ENCODE measurements around the gene LZTR1. TPM values are rescaled to one million over a fixed set of nuclear protein-coding genes. Genes with fewer than 3 reads are reported as not detected.

Gene LZTR1
- total and polyA plus RNA-seq, 2 of the 4 experiments (the other 2 are of a cell fraction) = 22.8 to 41.3 TPM

DNA sequence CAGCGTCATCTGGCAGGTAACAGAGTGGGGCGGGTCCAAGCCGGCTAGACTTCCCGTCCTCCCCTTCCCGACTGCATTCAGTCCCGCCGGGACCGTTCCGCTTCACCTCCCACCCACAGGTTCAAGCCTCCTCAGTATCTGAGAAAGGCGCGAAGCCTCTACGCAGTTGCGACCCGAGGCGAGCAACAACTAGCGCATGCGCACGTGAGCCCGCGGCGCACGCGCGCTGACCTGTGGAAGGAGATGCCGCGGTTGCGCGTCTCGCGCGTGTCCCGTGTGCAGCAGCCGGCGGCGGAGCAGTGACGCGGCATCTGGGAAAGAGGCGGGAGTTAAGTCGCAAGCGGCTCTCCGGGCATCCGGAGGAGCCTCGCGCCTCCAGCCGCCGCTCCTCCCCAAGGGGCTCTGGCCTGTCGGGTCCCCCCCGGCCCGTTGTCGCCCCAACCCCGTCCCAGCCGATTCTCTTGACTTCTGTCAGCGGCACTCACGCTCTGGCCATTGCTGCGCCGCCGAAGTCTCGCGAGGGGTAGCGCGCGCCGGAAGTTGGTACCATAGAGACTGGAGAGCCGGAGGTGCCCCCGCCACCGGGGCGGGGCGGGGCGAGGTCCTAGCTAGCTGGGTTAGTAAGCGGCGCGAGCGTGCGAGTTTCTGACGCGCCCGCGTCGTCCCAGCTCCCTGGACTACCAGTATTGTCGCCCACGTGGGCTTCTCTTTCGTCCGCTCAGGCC lies 19.7 kb downstream of the LZTR1 start, which contains the start of gene THAP7:
Gene THAP7, minus strand, starts transcription at position 518 of the 725 bp plus-strand sequence. Its CDS starts 207 bp downstream, at position 311.
- H3K9me1 ChIP-seq (ENCODE audit: insufficient read depth, low read length) = peaks cover 13% of the 10 kb centered on the region; the same call in 1 of the 2 replicates
- ChIA-PET POLR2A (ENCODE audit: unreplicated experiment) (interaction anchor here (1.0 kb wide), 1 partner anchor 13 kb away, joined by 3 read pairs; the partner anchor contains the start of gene P2RX6), CTCF (interaction anchor here (1.0 to 1.2 kb wide), 2 partner anchors 19 to 116 kb away, joined by 3 read pairs; no protein-coding TSS in a partner anchor)
- peak within 1 kb of the TSS; percentile 77 for H2AK5ac ChIP-seq (ENCODE audit: low read depth, low read length)
- peak within 1 kb of the TSS; percentile 97 for H2AFZ ChIP-seq (replicated peaks; ENCODE audit: low read length, poor library complexity)
- peak; percentile 91 for ATAC-seq (ENCODE audit: low read depth)
- WGBS, 2 experiments (ENCODE audit: extremely low coverage in 2 of 2, insufficient read length in 1 of 2) = 0% methylated on average over 30 of the region's 83 CpGs; no CpG with 5 or more reads in 1 of the 2 experiments
- H4K20me1 ChIP-seq (ENCODE audit: insufficient read depth, low read length) = peaks cover 9% of the 10 kb centered on the region; the same call in 1 of the 2 replicates
- peak; percentile 98 for TF ChIP-seq MAZ (IDR thresholded peaks at IDR 0.05; ENCODE audit: borderline replicate concordance, low read depth, low read length)
- no peak for TF ChIP-seq RCOR1 (IDR thresholded peaks at IDR 0.05; ENCODE audit: insufficient replicate concordance, low read length)
- TF ChIP-seq BHLHE40 (IDR thresholded peaks at IDR 0.05; ENCODE audit: low read depth, low read length) = peak; percentile 93
- TF ChIP-seq, protein P1, sequence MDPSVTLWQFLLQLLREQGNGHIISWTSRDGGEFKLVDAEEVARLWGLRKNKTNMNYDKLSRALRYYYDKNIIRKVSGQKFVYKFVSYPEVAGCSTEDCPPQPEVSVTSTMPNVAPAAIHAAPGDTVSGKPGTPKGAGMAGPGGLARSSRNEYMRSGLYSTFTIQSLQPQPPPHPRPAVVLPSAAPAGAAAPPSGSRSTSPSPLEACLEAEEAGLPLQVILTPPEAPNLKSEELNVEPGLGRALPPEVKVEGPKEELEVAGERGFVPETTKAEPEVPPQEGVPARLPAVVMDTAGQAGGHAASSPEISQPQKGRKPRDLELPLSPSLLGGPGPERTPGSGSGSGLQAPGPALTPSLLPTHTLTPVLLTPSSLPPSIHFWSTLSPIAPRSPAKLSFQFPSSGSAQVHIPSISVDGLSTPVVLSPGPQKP (IDR thresholded peaks at IDR 0.05; ENCODE audit: borderline replicate concordance, low read depth, low read length) = peak; percentile 31; the same call in 1 of the 2 replicates
- TF ChIP-seq FOS (IDR thresholded peaks at IDR 0.05; ENCODE audit: low read depth, low read length) = no peak
- no peak for TF ChIP-seq MAFK (IDR thresholded peaks at IDR 0.05; ENCODE audit: low read depth, low read length)
- TF ChIP-seq POLR2A (IDR thresholded peaks at IDR 0.05; ENCODE audit: low read depth, low read length) = peak; percentile 88
- TF ChIP-seq, protein P2, sequence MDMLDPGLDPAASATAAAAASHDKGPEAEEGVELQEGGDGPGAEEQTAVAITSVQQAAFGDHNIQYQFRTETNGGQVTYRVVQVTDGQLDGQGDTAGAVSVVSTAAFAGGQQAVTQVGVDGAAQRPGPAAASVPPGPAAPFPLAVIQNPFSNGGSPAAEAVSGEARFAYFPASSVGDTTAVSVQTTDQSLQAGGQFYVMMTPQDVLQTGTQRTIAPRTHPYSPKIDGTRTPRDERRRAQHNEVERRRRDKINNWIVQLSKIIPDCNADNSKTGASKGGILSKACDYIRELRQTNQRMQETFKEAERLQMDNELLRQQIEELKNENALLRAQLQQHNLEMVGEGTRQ (IDR thresholded peaks at IDR 0.05; ENCODE audit: low read depth, low read length) = peak; percentile 77
- TF ChIP-seq MXI1 (IDR thresholded peaks at IDR 0.05; ENCODE audit: borderline replicate concordance, low read depth, low read length) = peak; percentile 80; the same call in 1 of the 2 replicates
- intact Hi-C loops (cut with micrococcal nuclease) (loop anchor here (1.0 kb wide), 1 partner anchor 44 kb away; the partner anchor contains the start of gene LRRC74B), dilution Hi-C loops (cut with HindIII; ENCODE audit: low sequenced_read_pairs, unreplicated experiment) (no loop called here), in situ Hi-C loops (cut with MboI; ENCODE audit: low sequenced_read_pairs) (no loop called here)
- peak within 1 kb of the TSS; percentile 89 for H4K91ac ChIP-seq (ENCODE audit: insufficient read depth, low read depth, low read length)
- H2BK20ac ChIP-seq (ENCODE audit: low read depth, low read length) = peak within 1 kb of the TSS; percentile 26; the same call in 1 of the 2 replicates
- H3K4me1 ChIP-seq (ENCODE audit: control insufficient read depth, insufficient read depth, low read length) = peaks cover 15% of the 10 kb centered on the region
- H3K27me3 ChIP-seq (ENCODE audit: control insufficient read depth, insufficient read depth, low read length) = no peaks in the 10 kb centered on the region
- peak within 1 kb of the TSS; percentile 100 for H2AK9ac ChIP-seq (replicated peaks; ENCODE audit: low read depth, low read length, poor library complexity)
- peak within 1 kb of the TSS; percentile 91 to 97 for H4K8ac ChIP-seq (ENCODE audit: low read depth in 2 of 2, low read length in 2 of 2)
- peak within 1 kb of the TSS; percentile 84 for H2BK5ac ChIP-seq (ENCODE audit: low read depth, low read length, poor library complexity, severe bottlenecking)
- peak within 1 kb of the TSS; percentile 90 for H3K4ac ChIP-seq (ENCODE audit: low read depth, low read length)
- H3K9ac ChIP-seq (ENCODE audit: low read depth, low read length) = peak within 1 kb of the TSS; percentile 95
- H4K5ac ChIP-seq (ENCODE audit: low read depth, low read length) = peak within 1 kb of the TSS; percentile 93
- peaks cover 25% of the 10 kb centered on the region; the same call in 1 of the 2 replicates for H3K36me3 ChIP-seq (ENCODE audit: control insufficient read depth, insufficient read depth, low read length)
- H2BK120ac ChIP-seq (ENCODE audit: low read depth, low read length) = peak within 1 kb of the TSS; percentile 50; the same call in 1 of the 2 replicates
- H3K23ac ChIP-seq (ENCODE audit: low read depth, low read length) = peak within 1 kb of the TSS; percentile 93
- peak; percentile 93 for DNase-seq
- no peaks in the 10 kb centered on the region for H3K9me3 ChIP-seq (ENCODE audit: control insufficient read depth, insufficient read depth, low read length)
- H3K56ac ChIP-seq (ENCODE audit: extremely low read depth, insufficient read depth, low read length) = peak within 1 kb of the TSS; percentile 93
- peaks cover 19 to 49% of the 10 kb centered on the region in 2 experiments for H3K79me1 ChIP-seq (ENCODE audit: low read depth in 1 of 2, low read length in 2 of 2)
- peak within 1 kb of the TSS; percentile 93 for H3K27ac ChIP-seq (ENCODE audit: insufficient read depth, low read length)
- H3K4me2 ChIP-seq (ENCODE audit: low read depth, low read length) = peak within 1 kb of the TSS; percentile 97
- no TSS peak for BruUV-seq (replicated peaks)
- H3K18ac ChIP-seq (ENCODE audit: low read depth, low read length) = peak within 1 kb of the TSS; percentile 86
- H3K4me3 ChIP-seq (ENCODE audit: insufficient read depth, low read depth, low read length) = peak within 1 kb of the TSS; percentile 75
- H2BK15ac ChIP-seq (ENCODE audit: low read depth, low read length) = peak within 1 kb of the TSS; percentile 14; the same call in 1 of the 3 replicates
- peak within 1 kb of the TSS; percentile 96 for H3K14ac ChIP-seq (replicated peaks; ENCODE audit: low read depth, low read length)
